ENCODE results near the gene VSTM4.

GRCh38 chr10:49079499-49079898 lies 35.8 kb downstream of the VSTM4 start:
- TF ChIP-seq POLR2A (IDR thresholded peaks at IDR 0.05; ENCODE audit: low read depth, low read length): no peak
- TF ChIP-seq PAX5 (IDR thresholded peaks at IDR 0.05; ENCODE audit: insufficient read depth, low read length, severe bottlenecking): no peak
- TF ChIP-seq POLR2AphosphoS5 (IDR thresholded peaks at IDR 0.05; ENCODE audit: low read depth, low read length): no peak
- TF ChIP-seq SPI1 (IDR thresholded peaks at IDR 0.05; ENCODE audit: low read depth, low read length): no peak
- TF ChIP-seq TAF1 (IDR thresholded peaks at IDR 0.05; ENCODE audit: low read depth, low read length): no peak
- TF ChIP-seq POU2F2 (IDR thresholded peaks at IDR 0.05; ENCODE audit: low read depth, low read length): no peak
